HG02973 (cell line): ENCODE data around the gene TOMM5.

Experiments used
- ATAC-seq: cut with Tn5 transposase; IDR thresholded peaks from one replicate; pipeline ENCODE4 v1.9.1; 2021; ENCODE audit warnings: moderate library complexity; ENCODE audit not compliant: unreplicated experiment

The TOMM5 gene

GRCh38 chr9:37592108-37592951, at the start of gene TOMM5:
TOMM5 (minus strand) TSS chr9:37592597; CDS start chr9:37592532, 65 bp downstream.
- peak; percentile 87 for ATAC-seq

DNA sequence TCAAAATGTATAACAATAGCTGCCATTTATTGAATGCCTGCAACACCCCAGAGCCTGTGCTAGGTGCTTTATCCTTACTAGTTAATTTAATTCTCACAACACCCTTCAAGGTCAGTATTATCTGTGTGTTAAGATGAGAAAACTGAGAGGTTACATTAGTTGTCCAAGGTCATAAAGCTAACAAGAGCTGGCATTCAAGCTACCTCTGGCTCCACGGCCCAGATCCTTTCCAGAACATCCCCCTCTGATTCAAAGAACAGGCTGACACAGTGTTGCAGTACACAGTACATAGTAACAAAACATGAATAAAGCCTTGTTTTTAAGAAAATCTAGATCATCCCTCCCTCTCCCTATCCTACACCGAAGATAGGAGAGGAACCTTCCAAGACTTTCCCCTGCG, 48.9 kb upstream of the TOMM5 start:
- ATAC-seq: no peak

GRCh38 chr9:37640246-37640645, 47.8 kb upstream of the TOMM5 start:
- no peak for ATAC-seq

GRCh38 chr9:37639841-37640240, 47.4 kb upstream of the TOMM5 start:
- ATAC-seq: no peak

DNA sequence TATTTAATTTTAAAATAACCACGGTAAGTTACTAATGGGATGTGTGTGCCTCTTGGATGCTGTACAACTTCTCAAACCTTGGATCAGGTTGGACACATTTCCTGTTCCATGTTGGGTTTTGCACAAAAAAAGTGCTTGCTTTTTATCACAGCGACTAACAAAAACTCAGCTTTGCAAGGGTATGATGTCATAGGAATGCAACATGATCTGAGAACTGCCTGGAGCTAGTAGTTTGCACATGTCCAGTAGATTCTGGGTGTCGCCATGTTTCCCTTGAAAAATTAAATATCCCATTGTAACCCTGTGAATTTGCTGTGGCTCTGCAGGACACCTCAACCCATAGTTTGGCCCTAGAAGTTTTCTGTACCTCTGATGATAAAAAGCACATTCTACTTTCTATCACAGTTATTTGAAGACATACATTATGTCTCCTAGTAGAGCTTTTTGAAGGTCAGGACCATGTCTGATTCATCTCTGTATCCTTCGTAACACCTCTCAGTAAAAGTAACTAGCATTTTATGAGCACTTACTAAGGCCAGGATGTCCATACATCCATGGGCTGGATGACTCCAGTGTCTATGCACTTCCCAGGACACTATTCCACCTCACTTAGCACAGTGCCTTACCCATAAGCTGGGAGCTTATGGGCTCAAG, 46.8 kb upstream of the TOMM5 start:
- ATAC-seq: no peak

DNA sequence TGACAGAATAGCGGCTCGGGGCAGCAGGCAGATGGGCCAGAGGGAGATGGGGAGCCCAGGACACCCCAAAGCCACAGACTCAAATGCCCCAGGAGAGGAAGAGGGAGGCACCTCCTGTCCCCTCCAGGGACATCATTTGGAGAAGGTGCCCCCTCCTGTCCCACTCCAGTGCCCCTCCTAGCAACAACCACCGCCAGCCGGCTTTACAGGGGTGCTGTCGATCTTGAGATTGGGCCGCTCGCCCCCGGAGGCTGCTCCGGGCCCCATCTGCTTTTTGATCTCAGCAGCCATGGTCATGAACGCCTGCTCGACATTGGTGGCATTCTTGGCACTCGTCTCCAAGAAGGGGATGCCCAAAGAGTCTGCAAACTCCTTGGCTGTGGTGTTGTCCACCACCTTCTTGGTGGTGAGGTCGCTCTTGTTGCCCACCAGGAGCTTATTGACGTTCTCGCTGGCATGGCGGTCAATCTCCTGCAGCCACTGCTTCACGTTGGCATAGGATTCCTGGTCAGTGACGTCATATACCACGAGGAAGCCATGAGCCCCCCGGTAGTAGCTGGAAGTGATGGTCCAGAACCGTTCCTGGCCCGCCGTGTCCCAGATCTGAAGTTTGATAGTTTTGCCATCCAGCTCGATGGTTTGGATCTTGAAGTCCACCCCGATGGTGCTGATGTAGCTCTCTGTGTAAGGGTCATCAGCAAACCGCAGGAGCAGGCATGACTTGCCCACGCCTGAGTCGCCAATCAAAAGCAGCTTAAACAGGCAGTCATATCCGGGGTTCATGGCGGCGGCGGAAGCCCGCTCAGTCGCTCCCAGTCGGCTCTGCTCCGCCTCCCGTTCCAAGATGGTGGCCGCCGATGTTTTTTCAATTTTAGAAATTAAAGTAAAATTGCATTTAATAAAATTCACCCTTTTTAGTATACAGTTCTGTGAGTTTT, 44.4 kb upstream of the TOMM5 start:
- ATAC-seq: no peak

DNA sequence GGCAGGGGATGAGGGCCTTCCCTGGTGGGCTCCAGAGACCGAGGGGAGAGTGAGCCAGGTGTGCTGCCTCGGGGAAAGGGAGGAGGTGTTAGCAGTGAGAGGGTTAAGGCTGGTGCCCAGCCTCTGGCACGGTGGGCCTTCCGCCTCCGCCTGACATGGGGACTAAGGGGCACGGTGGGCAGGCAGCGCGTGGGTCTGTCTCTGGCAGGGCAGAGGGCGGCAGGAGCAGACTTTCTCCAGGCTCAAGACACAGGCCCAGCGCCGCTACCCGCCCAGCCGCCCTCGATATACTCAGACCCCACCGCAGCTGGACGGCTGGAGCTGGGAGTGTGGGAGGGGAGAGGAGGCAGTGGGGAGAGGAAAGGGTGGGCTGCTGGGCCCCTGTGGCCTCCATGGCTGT, 43.4 kb upstream of the TOMM5 start:
- ATAC-seq: no peak

DNA sequence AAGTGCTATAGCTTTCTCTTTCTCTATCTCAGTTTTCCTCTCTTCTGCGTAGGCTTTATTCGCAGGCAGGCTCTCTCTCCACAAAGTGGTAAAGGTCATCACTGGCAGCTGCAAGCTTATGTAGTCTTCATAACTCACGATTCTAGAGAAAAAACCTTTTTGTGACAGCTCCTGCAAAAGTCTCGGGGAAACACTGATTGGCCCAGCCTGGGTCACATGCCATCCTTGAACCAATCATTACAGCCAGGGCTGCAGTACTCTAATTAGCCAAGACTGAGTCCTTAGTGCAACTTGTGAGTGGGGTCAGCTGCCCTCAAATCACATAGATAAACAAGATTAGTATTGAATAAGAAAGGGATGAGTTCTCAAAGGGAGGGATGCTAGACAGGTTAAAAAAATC, 40.1 kb upstream of the TOMM5 start:
- ATAC-seq: no peak

DNA sequence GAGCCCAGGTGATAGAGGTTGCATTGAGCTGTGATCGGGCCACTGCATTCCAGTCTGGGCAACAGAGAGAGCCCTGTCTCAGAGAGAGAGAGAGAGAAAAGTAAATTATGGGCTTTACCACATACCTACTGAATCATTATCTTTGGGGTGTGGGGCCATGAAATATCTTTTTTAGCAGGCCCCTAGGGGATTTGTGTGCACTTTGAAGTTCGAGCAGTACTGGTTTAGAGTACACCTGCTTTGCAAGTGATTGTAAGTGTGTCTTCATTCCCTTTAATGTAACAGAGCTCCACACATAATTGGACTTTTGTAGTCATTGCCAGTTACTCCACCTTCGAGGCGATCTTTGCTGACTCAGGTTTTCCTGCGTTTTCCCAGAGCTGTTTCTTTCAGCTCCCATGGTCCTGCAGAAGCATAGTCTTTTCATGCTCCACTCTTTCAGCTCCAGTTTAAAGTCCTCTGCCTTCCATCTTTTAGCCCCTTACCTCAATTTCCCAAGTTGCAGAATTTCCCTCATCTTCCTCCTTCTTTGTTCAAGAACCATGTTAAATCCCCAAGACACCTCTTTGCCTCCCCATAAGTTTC, 34.4 kb upstream of the TOMM5 start:
- ATAC-seq: no peak

DNA sequence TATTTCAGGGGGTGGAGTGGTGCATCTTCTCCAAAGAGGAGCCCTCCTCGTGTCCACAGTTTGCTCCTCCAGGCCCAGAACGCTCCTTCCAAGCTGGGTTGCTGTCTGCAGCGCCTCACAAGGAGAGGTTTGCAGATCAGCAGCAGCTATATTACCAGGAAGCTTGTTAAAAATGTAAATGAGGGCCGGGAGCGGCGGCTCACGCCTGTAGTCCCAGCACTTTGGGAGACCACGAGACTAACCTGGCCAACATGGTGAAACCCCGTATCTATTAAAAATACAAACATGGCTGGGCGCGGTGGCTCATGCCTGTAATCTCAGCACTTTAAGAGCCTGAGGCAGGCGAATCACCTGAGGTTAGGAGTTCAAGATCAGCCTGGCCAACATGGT, 33.4 kb upstream of the TOMM5 start:
- no peak for ATAC-seq

DNA sequence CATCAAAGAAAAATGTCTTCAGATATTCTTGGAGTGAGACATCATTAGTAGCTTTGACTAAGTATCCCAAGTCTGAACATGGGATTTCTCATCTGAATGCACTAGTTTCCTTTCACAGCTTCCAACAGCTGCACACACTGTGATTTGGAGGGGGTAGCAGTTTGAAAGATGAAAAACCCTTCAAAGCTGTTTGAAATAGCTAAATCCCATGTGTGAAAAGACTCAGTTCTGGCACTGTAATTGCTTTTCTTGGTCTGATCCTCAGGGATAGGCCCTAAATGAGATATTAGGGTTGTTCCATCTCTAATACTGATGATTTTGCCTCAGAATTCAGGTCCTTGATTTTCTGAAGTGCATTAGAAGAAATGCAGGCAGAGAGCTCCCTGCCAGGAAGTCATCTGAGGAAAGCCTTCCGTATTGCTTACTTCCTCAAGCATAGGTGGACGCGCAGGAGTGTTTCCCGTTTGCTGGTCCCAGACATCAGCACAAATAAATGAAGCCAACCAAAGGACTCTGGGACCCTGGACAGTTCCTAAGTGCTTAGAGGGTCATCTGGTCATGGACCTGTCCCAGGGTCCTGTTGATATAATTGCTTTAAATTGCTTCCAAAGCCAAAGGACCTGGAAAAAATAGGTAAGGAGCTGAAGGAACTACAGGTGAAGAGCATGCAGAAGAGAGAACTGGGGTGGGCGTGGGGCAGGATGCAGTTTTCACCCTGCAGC, 32.8 kb upstream of the TOMM5 start:
- ATAC-seq: no peak

DNA sequence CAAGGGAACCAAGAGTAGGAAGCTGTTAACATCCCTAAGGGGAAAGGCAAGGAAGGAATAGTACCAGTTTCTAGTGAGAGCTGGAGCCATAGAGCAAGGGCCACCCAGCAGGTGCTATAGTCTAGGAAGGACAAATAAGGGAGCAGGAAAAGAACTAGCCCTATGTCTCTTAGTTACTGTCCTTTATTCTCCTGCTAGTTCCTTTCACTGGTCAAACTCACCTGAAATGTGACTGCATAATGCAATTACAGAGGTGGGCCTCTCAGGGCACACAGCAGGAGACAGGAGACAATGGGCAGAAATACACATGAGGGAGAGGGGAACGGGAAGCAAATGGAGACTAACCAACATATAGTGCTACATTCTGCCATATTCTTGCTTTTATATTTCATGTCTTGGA, 31.7 kb upstream of the TOMM5 start:
- ATAC-seq: no peak

GRCh38 chr9:37623267-37623666, 30.9 kb upstream of the TOMM5 start:
- ATAC-seq: no peak

DNA sequence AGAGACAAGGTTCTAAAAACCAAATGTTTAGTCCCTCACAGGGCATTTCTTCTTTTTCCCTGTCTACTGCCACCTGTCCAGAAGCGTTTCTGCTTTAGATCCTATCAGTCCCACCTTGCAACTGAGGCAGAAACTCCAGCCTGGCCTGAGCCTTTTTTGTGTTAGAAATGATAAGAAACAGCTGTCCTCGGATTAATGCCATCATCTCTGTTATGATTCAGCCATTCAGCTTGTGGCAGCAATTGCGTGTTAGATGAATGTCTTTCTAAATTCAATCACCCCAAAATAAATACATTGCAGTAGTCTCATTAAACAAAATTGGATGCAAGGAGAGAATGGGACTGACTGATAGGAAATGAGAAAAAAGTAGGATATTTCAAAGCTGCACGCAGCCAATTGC, 30.1 kb upstream of the TOMM5 start:
- ATAC-seq: no peak

GRCh38 chr9:37621273-37622121, 29.1 kb upstream of the TOMM5 start:
- ATAC-seq: no peak

- ATAC-seq: no peak
Observed at GRCh38 chr9:37620396-37620795, 28.0 kb upstream of the TOMM5 start.

GRCh38 chr9:37619806-37620205, 27.4 kb upstream of the TOMM5 start:
- ATAC-seq: no peak

GRCh38 chr9:37618817-37619216, 26.4 kb upstream of the TOMM5 start:
- no peak for ATAC-seq

DNA sequence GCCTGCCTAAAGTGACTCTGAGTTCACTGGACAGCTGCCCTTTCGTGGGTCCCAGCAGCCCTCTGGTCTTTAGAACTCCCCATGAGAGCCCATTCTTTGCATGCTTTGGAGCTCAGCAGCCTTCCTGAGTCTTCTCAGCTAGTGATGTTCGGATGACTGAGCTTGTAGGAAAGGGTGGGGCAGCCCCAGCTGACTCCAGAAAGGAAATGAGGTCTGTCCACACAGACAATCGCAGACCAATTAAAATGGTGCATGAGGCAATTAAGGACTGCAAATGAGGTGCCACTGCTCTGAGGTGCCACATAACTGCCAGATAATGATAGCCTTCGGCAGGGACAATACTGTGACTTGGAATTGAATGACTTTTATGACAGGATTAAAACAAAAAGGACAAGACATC, 25.4 kb upstream of the TOMM5 start:
- ATAC-seq: no peak

DNA sequence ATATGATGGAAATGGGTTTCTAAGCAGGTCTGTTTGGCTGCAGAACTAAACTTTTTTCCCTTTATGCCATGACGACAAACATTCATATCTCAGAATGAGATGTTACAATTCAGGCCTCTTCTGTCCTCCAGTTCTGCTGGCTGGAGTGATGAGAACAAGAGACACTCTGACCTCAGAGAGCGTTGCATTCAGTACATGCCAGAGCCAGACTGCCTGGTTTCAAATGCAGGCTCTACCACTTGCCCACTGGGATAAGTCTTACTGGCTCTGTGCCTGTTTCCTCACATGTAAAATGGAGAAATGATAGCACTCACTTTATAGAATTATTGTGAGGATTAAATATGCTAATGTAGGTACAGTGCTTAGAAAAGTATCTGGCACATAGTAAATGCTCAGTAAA, 24.8 kb upstream of the TOMM5 start:
- no peak for ATAC-seq
